IMR-90 (cell line): ENCODE data around the gene KLK8. TPM values are rescaled to one million over a fixed set of nuclear protein-coding genes. Genes with fewer than 3 reads are reported as not detected.

Source experiments
- ATAC-seq: fragments of 200-7000 bp; cut with Tn5 transposase; 2 replicates; pipeline ENCODE4 v1.9.1; 2020; ENCODE audit warnings: low read depth, mild to moderate bottlenecking, moderate library complexity
- BruUV-seq: library from RNA; stranded (reverse); fragments of 400-500 nt; replicated peaks from 2 replicates; lab custom pipeline; 2021; lab: Mats Ljungman, UMichigan
- CTCF ChIA-PET: fragments of 300-600 bp; formaldehyde crosslinking; extraction: SDS; loops from one replicate; lab custom pipeline; 2021; ENCODE audit warnings: antibody characterized with exemption; lab: Yijun Ruan, JAX
- POLR2A ChIA-PET: fragments of 300-600 bp; sonication (Branson Sonifier 250); formaldehyde crosslinking; loops from one replicate; lab custom pipeline; 2022; ENCODE audit warnings: antibody characterized with exemption; ENCODE audit not compliant: unreplicated experiment; lab: Charles Lee
- DNase-seq: peaks from one replicate; pipeline ENCODE4 v3.0.0; 2013
- H2AFZ ChIP-seq: replicated peaks from 2 replicates; pipeline ENCODE3; 2013; ENCODE audit warnings: low read length, mild to moderate bottlenecking; ENCODE audit not compliant: poor library complexity
- H2AK5ac ChIP-seq: 2 replicates; pipeline ENCODE4 v1.6.1; 2013; ENCODE audit warnings: low read depth, low read length, inconsistent platforms
- H2AK9ac ChIP-seq: replicated peaks from 2 replicates; pipeline ENCODE3; 2013; ENCODE audit warnings: mild to moderate bottlenecking, low read depth, low read length, moderate library complexity; ENCODE audit not compliant: poor library complexity
- H2BK120ac ChIP-seq: 2 replicates; pipeline ENCODE4 v1.6.1; 2013; ENCODE audit warnings: low read depth, low read length, inconsistent platforms
- H2BK15ac ChIP-seq: 3 replicates; pipeline ENCODE4 v1.6.1; 2013; ENCODE audit warnings: low read depth, low read length, inconsistent platforms
- H2BK20ac ChIP-seq: 2 replicates; pipeline ENCODE4 v1.6.1; 2013; ENCODE audit warnings: low read depth, mild to moderate bottlenecking, inconsistent platforms, low read length, moderate library complexity
- H2BK5ac ChIP-seq: 2 replicates; pipeline ENCODE4 v1.6.1; 2013; ENCODE audit warnings: mild to moderate bottlenecking, low read depth, low read length, inconsistent platforms; ENCODE audit not compliant: poor library complexity, severe bottlenecking
- H3K14ac ChIP-seq: replicated peaks from 2 replicates; pipeline ENCODE4 v1.6.1; 2013; ENCODE audit warnings: low read depth, low read length, inconsistent platforms
- H3K18ac ChIP-seq: 2 replicates; pipeline ENCODE4 v1.6.1; 2013; ENCODE audit warnings: low read depth, low read length, control low read depth
- H3K23ac ChIP-seq: 2 replicates; pipeline ENCODE4 v1.6.1; 2013; ENCODE audit warnings: low read depth, low read length, inconsistent platforms
- H3K27ac ChIP-seq: 2 replicates; pipeline ENCODE4 v1.5.1; 2013; ENCODE audit warnings: mild to moderate bottlenecking, control low read depth, low read length; ENCODE audit not compliant: insufficient read depth
- H3K27me3 ChIP-seq: 2 replicates; pipeline ENCODE4 v1.6.1; 2013; ENCODE audit warnings: low read length; ENCODE audit not compliant: control insufficient read depth, insufficient read depth
- H3K36me3 ChIP-seq: 2 replicates; pipeline ENCODE4 v1.6.1; 2013; ENCODE audit warnings: low read length, mixed read lengths; ENCODE audit not compliant: control insufficient read depth, insufficient read depth
- H3K4ac ChIP-seq: 2 replicates; pipeline ENCODE4 v1.6.1; 2013; ENCODE audit warnings: low read depth, low read length, inconsistent platforms
- H3K4me1 ChIP-seq: 2 replicates; pipeline ENCODE4 v1.6.1; 2013; ENCODE audit warnings: low read length, mixed read lengths; ENCODE audit not compliant: control insufficient read depth, insufficient read depth
- H3K4me2 ChIP-seq: 2 replicates; pipeline ENCODE4 v1.6.1; 2013; ENCODE audit warnings: low read depth, mild to moderate bottlenecking, control low read depth, low read length, moderate library complexity
- H3K4me3 ChIP-seq: 2 replicates; pipeline ENCODE4 v1.5.1; 2013; ENCODE audit warnings: low read depth, mild to moderate bottlenecking, control low read depth, low read length, moderate library complexity; ENCODE audit not compliant: insufficient read depth
- H3K56ac ChIP-seq: 2 replicates; pipeline ENCODE4 v1.6.1; 2013; ENCODE audit warnings: low read length, inconsistent platforms; ENCODE audit not compliant: insufficient read depth; ENCODE audit errors: extremely low read depth
- H3K79me1 ChIP-seq, 2 experiments: 2 replicates each; pipeline ENCODE4 v1.6.1; 2013; ENCODE audit warnings: low read length in 2 of 2, inconsistent platforms in 1 of 2, low read depth in 1 of 2
- H3K9ac ChIP-seq: 2 replicates; pipeline ENCODE4 v1.6.1; 2013; ENCODE audit warnings: low read depth, low read length, control low read depth
- H3K9me1 ChIP-seq: 2 replicates; pipeline ENCODE4 v1.6.1; 2013; ENCODE audit warnings: low read length, inconsistent platforms; ENCODE audit not compliant: insufficient read depth
- H3K9me3 ChIP-seq: 2 replicates; pipeline ENCODE4 v1.6.1; 2013; ENCODE audit warnings: low read length; ENCODE audit not compliant: control insufficient read depth, insufficient read depth
- H4K20me1 ChIP-seq: 2 replicates; pipeline ENCODE4 v1.6.1; 2013; ENCODE audit warnings: low read length, inconsistent platforms; ENCODE audit not compliant: insufficient read depth
- H4K5ac ChIP-seq: 2 replicates; pipeline ENCODE4 v1.6.1; 2013; ENCODE audit warnings: mild to moderate bottlenecking, low read depth, low read length, control low read depth
- H4K8ac ChIP-seq, 2 experiments: 2 replicates each; pipeline ENCODE4 v1.6.1; 2013; ENCODE audit warnings: low read depth in 2 of 2, low read length in 2 of 2, control low read depth in 1 of 2, inconsistent platforms in 1 of 2
- H4K91ac ChIP-seq: 2 replicates; pipeline ENCODE4 v1.6.1; 2013; ENCODE audit warnings: low read depth, low read length, inconsistent platforms; ENCODE audit not compliant: insufficient read depth
- BHLHE40 ChIP-seq: fragments of 150-350 bp; IDR thresholded peaks from 2 replicates; pipeline ENCODE4 v1.6.1; 2016; ENCODE audit warnings: mild to moderate bottlenecking, low read depth, low read length
- MAZ ChIP-seq: IDR thresholded peaks from 2 replicates; pipeline ENCODE4 v1.6.1; 2012; ENCODE audit warnings: low read depth, mild to moderate bottlenecking, low read length, improper control_type of control experiment, moderate library complexity, borderline replicate concordance
- USF2 ChIP-seq: fragments of 150-350 bp; IDR thresholded peaks from 2 replicates; pipeline ENCODE4 v1.6.1; 2017; ENCODE audit warnings: mild to moderate bottlenecking, antibody characterized with exemption, low read length, low read depth
- WGBS, 2 experiments: methylation state at CpG; one replicate each; pipeline versions ENCODE4 v1.1.5 to v1.1.7; 2013; ENCODE audit warnings: missing lambda C conversion rate in 2 of 2; ENCODE audit not compliant: insufficient read length in 1 of 2; ENCODE audit errors: extremely low coverage in 2 of 2; 5-methylcytosine and 5-hydroxymethylcytosine counted together
- dilution Hi-C: fragments of 300-500 bp; cut with HindIII; formaldehyde crosslinking; loops from one replicate; pipeline ENCODE4 v1.14.3; 2018; ENCODE audit warnings: low sequenced_read_pairs; ENCODE audit not compliant: unreplicated experiment
- in situ Hi-C: fragments of 300-500 bp; cut with MboI; formaldehyde crosslinking; loops from 3 replicates; pipeline ENCODE4 v1.14.3; 2019; ENCODE audit warnings: low sequenced_read_pairs, inconsistent platforms, mixed read lengths
- intact Hi-C: fragments of 100-400 bp; cut with micrococcal nuclease; formaldehyde crosslinking; loops from 2 replicates; pipeline ENCODE4 v1.10.0; 2022
- polyA plus RNA-seq, 3 experiments: library from polyadenylated mRNA; depleted of rRNA; stranded (reverse); fragments of >200 nt; gene quantifications; 2 replicates each; pipeline ENCODE4 v1.2.3, GENCODE V29; 2012; ENCODE audit warnings: low replicate concordance in 1 of 3
- total RNA-seq: library from RNA; depleted of rRNA; stranded (reverse); fragments of >200 nt; gene quantifications from 2 replicates; pipeline ENCODE4 v1.2.3, GENCODE V29; 2012

The KLK8 gene
- total and polyA plus RNA-seq, 2 of the 4 experiments (the other 2 are of a cell fraction), result not detected

- H3K14ac ChIP-seq, result no peak overlapping the region
- no peaks in the 10 kb centered on the region for H3K9me1 ChIP-seq
- H3K56ac ChIP-seq, result no peak overlapping the region
- ChIA-PET POLR2A (no interaction called here), CTCF (no interaction called here)
- DNase-seq (no peak), ATAC-seq (no peak)
- no peak overlapping the region for H2BK120ac ChIP-seq
- H2BK20ac ChIP-seq, result no peak overlapping the region
- no peak overlapping the region for H2AK9ac ChIP-seq
- H2BK15ac ChIP-seq, result no peak overlapping the region
- no TSS peak for BruUV-seq
- H3K9ac ChIP-seq, result no peak overlapping the region
- no peak overlapping the region for H2AK5ac ChIP-seq
- H3K23ac ChIP-seq, result no peak overlapping the region
- no peak overlapping the region for H3K4me3 ChIP-seq
- H4K20me1 ChIP-seq, result no peaks in the 10 kb centered on the region
- TF ChIP-seq USF2 (no peak), BHLHE40 (no peak), MAZ (no peak)
- dilution Hi-C loops (no loop called here), in situ Hi-C loops (no loop called here), intact Hi-C loops (no loop called here)
- no peaks in the 10 kb centered on the region for H3K9me3 ChIP-seq
- H2BK5ac ChIP-seq, result no peak overlapping the region
- WGBS, 2 experiments, result 34% methylated on average over 5 of the region's 14 CpGs; no CpG with 5 or more reads in 1 of the 2 experiments
- H3K36me3 ChIP-seq, result no peaks in the 10 kb centered on the region
- no peaks in the 10 kb centered on the region for H3K79me1 ChIP-seq
- H3K18ac ChIP-seq, result no peak overlapping the region
- H3K4me2 ChIP-seq, result no peak overlapping the region
- H3K4ac ChIP-seq, result no peak overlapping the region
- no peaks in the 10 kb centered on the region for H3K4me1 ChIP-seq
- H2AFZ ChIP-seq, result no peak overlapping the region
- H4K5ac ChIP-seq, result no peak overlapping the region
- H4K91ac ChIP-seq, result no peak overlapping the region
- peaks cover 15% of the 10 kb centered on the region for H3K27me3 ChIP-seq
- no peak overlapping the region for H3K27ac ChIP-seq
- no peak overlapping the region for H4K8ac ChIP-seq
These were observed 21.1 kb upstream of the KLK8 start for GRCh38 chr19:51022526-51022925.
